ENCODE data around the gene SLC7A5.

DNA sequence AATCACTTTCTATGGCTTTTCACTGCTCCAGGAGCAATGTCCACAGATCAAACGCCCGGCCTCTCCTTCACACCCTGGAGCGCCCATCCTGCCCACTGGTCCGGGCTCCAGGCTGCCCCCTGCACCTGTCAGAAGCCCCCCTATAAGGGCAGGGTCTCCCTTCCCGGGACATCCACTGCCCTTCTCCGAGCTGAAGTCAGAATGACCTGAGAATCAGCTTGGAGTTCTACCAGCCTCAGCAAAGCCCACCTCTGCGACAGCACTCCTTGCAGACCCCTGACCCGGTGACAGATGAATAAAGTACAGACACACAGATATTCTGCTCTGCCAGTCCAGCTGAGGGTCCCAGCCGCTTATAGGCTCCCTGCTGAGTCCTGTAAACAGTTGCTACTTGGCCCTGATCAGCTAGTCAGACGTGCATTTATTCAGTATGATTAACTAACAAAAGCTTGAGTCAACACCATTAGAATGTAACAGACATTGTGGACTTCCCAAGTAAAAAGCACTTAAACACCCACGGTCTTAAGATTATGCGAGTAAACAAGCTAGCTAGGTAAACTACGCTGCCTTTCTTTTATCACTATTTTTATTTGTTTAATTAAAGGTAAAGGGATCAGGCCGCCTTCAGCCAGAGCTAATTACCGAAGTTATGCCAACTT lies 4.8 kb downstream of the SLC7A5 start:
- TF ChIP-seq, protein P1, sequence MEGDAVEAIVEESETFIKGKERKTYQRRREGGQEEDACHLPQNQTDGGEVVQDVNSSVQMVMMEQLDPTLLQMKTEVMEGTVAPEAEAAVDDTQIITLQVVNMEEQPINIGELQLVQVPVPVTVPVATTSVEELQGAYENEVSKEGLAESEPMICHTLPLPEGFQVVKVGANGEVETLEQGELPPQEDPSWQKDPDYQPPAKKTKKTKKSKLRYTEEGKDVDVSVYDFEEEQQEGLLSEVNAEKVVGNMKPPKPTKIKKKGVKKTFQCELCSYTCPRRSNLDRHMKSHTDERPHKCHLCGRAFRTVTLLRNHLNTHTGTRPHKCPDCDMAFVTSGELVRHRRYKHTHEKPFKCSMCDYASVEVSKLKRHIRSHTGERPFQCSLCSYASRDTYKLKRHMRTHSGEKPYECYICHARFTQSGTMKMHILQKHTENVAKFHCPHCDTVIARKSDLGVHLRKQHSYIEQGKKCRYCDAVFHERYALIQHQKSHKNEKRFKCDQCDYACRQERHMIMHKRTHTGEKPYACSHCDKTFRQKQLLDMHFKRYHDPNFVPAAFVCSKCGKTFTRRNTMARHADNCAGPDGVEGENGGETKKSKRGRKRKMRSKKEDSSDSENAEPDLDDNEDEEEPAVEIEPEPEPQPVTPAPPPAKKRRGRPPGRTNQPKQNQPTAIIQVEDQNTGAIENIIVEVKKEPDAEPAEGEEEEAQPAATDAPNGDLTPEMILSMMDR (IDR thresholded peaks at IDR 0.05 in 4 of 5, conservative IDR thresholded peaks at IDR 0.05 in 1 of 5), result no peak
- no peak for TF ChIP-seq POLR2A (IDR thresholded peaks at IDR 0.05)
